ENCODE results near the gene NUP42.
A peak's percentile ranks its signal among the peaks of the same experiment; 100 is the strongest.

NUP42 gene

GRCh38 chr7:23181684-23182553 lies at the start of gene NUP42:
Gene NUP42 (plus strand): TSS chr7:23182048. CDS start chr7:23182086, 38 bp downstream.
- peak; percentile 100 for DNase-seq (ENCODE audit: low read depth)
- TF ChIP-seq CTCF (conservative IDR thresholded peaks at IDR 0.05; ENCODE audit: low read depth, low read length): no peak
- H3K4me3 ChIP-seq (ENCODE audit: low read depth, low read length): peak within 1 kb of the TSS; percentile 96

DNA sequence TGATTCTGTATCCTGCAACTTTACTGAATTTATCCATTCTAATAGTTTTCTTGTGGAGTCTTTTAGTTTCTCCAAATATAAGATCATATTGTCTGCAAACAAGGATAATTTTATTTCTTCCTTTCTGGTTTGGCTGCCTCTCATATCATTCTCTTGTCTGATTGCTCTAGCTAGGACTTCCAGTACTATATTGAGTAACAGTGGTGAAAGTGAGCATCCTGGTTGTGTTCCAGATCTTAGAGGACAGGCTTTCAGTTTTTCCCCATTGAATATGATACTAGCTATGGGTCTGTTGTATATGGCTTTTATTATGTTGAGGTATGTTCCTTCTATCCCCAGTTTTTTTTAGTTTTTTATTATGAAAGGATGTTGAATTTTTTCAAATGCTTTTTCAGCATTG lies 48.1 kb upstream of the NUP42 start:
- DNase-seq (ENCODE audit: low read depth): no peak
- TF ChIP-seq CTCF (conservative IDR thresholded peaks at IDR 0.05; ENCODE audit: low read depth, low read length): no peak
- H3K4me3 ChIP-seq (ENCODE audit: low read depth, low read length): no peak overlapping the region

GRCh38 chr7:23135755-23136154 lies 46.1 kb upstream of the NUP42 start:
- no peak for TF ChIP-seq CTCF (conservative IDR thresholded peaks at IDR 0.05; ENCODE audit: low read depth, low read length)
- peak; percentile 18 for DNase-seq (ENCODE audit: low read depth)
- no peak overlapping the region for H3K4me3 ChIP-seq (ENCODE audit: low read depth, low read length)

- no peak for TF ChIP-seq CTCF (conservative IDR thresholded peaks at IDR 0.05; ENCODE audit: low read depth, low read length)
- DNase-seq (ENCODE audit: low read depth): peak; percentile 20
- no peak overlapping the region for H3K4me3 ChIP-seq (ENCODE audit: low read depth, low read length)
Measured at GRCh38 chr7:23136216-23136615, 45.6 kb upstream of the NUP42 start.

DNA sequence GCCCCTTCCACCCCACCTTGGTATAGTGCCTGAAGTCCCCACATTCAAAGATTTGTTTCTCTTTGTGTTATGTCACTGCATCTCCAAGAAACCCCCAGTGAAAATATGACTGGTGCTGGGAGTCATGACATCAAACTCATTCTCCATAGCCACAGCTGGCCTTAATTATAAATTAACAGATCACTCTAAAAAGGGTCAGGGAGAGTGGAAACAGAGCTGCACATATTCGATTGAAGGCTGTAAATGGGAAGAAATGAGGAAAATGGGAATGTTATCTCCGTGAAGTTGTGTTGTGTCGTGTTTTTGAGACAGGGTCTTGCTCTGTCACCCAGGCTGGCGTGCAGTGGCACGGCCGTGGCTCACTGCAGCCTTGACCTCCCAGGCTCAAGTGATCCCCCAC lies 24.2 kb upstream of the NUP42 start:
- H3K4me3 ChIP-seq (ENCODE audit: low read depth, low read length): no peak overlapping the region
- no peak for DNase-seq (ENCODE audit: low read depth)
- no peak for TF ChIP-seq CTCF (conservative IDR thresholded peaks at IDR 0.05; ENCODE audit: low read depth, low read length)

DNA sequence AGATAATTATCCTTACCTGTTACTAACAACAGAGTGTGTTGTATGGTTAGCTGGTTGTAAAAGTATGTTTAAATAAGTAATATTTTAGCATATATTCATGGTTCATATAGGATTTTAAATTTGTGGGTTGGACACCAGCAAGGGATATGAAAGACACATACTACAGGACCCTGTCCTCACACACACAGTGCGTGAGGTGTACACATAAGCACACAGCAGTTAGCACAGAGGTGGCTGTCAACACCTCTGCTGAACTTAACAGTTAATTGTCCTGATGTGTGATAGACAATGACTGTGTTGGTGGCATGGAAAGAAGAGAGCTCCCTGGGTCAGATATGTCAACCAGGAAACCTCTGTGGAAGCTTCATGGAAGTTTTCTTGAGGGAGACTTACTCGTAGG lies 23.3 kb upstream of the NUP42 start:
- no peak for DNase-seq (ENCODE audit: low read depth)
- TF ChIP-seq CTCF (conservative IDR thresholded peaks at IDR 0.05; ENCODE audit: low read depth, low read length): no peak
- H3K4me3 ChIP-seq (ENCODE audit: low read depth, low read length): no peak overlapping the region

- DNase-seq (ENCODE audit: low read depth): no peak
- no peak for TF ChIP-seq CTCF (conservative IDR thresholded peaks at IDR 0.05; ENCODE audit: low read depth, low read length)
- H3K4me3 ChIP-seq (ENCODE audit: low read depth, low read length): no peak overlapping the region
Measured at GRCh38 chr7:23161482-23161881, 20.4 kb upstream of the NUP42 start.

All from choroid plexus epithelial cell (primary cell).